Fibroblast of skin of scalp (primary cell): ENCODE measurements around the gene GTSF1L.

ENCODE experiments used
- DNase-seq: peaks from one replicate; pipeline ENCODE4 v3.0.0-alpha.2; 2013

Gene GTSF1L

DNA sequence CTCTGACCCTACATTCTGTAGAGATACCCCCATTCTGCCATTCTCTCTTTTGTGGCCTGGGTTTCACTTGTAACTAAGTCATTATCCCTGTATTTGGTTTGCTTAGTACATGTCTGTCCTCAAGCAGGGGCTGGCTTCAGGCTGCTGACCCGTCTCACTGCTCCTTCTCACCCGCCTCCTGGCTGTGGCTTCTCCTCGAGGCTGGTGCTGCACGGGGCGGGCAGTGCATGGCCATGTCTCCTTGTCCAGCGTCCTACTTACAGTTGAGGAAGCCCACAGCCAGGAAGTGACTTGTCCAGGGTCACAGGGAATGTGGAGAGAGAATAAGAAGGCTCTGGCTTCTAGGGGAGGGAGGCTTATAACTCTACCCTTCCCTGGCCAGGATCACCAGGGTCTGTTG, 11.3 kb downstream of the GTSF1L start:
- no peak for DNase-seq

DNA sequence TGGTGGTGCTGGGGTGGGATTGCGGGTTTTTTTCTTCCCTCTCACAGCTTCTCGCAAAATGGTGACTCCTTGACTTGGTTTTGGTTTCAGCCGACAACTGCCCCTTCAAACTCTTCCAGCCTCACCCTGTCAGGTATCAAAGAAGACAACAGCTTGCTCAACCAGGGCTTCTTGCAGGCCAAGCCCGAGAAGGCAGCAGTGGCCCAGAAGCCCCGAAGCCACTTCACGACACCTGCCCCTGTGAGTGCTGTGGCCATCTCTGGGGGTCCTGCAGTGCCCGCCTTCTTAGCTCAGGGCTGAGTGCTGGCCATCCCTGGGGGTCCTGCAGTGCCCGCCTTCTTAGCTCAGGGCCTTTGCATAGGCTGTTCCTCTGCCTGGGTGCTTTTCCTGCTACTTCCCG, 11.8 kb downstream of the GTSF1L start:
- no peak for DNase-seq

GRCh38 chr20:43711098-43711654, 15.6 kb downstream of the GTSF1L start:
- DNase-seq, result no peak

- DNase-seq, result no peak
Observed at GRCh38 chr20:43710370-43711044, 16.3 kb downstream of the GTSF1L start.

DNA sequence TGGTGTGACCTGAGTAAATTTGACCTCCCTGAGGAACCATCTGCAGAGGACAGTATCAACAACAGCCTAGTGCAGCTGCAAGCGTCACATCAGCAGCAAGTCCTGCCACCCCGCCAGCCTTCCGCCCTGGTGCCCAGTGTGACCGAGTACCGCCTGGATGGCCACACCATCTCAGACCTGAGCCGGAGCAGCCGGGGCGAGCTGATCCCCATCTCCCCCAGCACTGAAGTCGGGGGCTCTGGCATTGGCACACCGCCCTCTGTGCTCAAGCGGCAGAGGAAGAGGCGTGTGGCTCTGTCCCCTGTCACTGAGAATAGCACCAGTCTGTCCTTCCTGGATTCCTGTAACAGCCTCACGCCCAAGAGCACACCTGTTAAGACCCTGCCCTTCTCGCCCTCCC, 24.3 kb downstream of the GTSF1L start:
- DNase-seq, result no peak

- no peak for DNase-seq
Observed at GRCh38 chr20:43700627-43701026, 26.2 kb downstream of the GTSF1L start.

GRCh38 chr20:43699941-43700565, 26.7 kb downstream of the GTSF1L start:
- no peak for DNase-seq

DNA sequence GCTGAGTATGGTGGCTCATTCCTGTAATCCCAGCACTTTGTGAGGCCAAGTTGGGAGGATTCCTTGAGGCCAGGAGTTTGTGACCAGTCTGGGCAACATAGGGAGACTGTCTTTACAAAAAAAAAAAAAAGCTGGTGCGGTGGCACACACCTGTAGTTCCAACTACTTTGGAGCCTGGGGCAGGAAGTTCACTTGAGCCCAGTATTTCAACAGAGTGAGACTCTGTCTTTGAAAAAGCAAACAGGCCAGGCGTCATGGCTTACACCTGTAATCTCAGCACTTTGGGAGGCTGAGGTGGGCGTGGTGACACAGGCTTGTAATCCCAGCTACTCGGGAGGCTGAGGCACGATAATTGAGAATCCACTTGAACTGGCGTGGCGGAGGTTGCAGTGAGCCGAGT, 31.2 kb downstream of the GTSF1L start:
- DNase-seq, result no peak

DNA sequence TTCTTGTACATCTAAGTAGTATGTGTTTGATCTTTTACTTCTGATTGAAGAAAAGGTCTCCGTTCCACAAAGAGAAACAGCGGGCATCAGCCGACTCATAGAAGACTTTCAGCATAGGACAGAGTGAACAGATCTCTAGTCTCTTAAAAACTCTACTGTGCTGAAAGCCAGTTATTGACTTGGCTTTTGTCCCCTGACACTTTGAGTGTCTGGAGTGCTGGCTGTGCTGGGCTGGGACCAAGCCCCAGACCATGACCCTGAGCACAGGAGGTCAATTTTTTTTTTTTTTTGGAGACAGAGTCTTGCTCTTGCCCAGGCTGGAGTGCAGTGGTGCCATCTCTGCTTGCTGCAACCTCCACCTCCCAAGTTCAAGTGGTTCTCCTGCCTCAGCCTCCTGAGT, 32.0 kb downstream of the GTSF1L start:
- DNase-seq, result no peak

DNA sequence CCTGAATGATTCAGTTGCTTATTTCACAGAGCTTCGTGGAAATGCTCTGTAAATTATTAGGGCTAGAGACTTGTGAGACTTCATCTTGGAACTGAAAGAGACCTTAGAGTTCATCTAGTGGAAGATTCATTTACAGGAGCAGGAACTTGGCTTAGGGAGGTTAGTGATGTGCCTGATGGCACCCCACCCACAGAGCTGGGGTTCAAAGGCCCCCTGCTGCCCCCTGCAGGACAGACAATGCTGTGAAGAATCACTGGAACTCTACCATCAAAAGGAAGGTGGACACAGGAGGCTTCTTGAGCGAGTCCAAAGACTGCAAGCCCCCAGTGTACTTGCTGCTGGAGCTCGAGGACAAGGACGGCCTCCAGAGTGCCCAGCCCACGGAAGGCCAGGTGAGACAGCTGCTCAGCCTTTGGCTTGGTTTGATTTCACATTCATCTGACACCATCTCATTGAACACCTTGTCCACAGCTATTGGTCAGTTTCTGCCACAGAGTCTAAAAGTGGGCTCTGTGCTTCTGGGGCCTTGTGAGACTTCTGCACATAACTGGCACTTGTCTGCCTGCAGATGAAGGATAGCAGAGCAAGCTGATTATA, 34.8 kb downstream of the GTSF1L start:
- peak; percentile 34 for DNase-seq

- no peak for DNase-seq
Observed at GRCh38 chr20:43690943-43691598, 35.7 kb downstream of the GTSF1L start.

DNA sequence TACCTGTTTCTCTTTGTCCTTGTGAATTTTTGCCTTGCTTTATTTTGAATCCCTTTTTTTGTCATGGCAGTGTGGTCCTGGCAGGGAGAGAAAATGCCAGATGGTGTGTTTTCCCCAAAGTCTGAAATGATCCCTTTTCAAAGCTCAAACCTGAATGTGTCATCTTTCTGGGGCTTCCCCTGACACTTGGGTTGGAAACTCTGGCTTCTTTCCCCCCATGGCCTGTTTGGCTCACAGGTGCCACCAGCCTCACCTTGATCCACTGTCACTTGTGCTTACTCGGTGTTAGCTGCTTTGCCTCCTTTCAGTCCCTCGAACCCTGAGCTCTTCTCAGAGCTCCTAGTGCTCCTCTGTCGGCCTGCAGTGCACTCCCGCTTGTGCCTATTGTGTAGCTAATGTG, 37.6 kb downstream of the GTSF1L start:
- no peak for DNase-seq

DNA sequence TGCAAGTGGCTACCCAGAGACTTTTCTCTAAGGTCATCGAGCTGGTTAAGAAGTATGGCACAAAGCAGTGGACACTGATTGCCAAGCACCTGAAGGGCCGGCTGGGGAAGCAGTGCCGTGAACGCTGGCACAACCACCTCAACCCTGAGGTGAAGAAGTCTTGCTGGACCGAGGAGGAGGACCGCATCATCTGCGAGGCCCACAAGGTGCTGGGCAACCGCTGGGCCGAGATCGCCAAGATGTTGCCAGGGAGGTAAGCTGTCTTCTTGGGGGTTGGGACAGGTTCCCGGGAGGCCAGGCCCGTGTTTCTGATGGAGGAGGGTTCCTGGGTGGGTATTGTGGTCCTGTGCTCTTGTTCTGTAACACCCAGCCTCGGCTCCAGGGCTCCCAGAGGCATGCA, 40.0 kb downstream of the GTSF1L start:
- no peak for DNase-seq

- no peak for DNase-seq
Observed at GRCh38 chr20:43682446-43682845, 44.4 kb downstream of the GTSF1L start.

- no peak for DNase-seq
Observed at GRCh38 chr20:43681991-43682410, 44.8 kb downstream of the GTSF1L start.

- no peak for DNase-seq
Observed at GRCh38 chr20:43681468-43681942, 45.3 kb downstream of the GTSF1L start.

- no peak for DNase-seq
Observed at GRCh38 chr20:43680981-43681380, 45.8 kb downstream of the GTSF1L start.

DNA sequence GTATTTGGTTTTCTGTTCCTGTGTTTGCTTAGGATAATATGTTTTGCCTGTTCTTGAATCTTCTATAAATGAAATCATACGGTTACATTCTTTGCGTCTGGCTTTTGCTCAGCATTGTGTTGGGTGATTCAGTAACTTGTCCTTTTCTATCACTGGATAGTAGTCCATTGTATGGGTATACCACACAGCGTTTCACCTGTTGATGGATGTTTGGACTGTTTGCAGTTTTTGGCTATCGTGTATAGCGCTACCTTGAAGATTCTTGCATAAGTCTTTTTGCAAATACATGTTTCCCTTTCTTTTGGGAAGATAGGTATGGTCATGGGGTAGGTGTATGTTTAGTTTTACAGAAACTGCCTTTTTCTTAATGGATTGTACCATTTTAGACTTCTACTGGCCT, 50.4 kb downstream of the GTSF1L start:
- DNase-seq, result no peak
